ENCODE measurements around the gene ERGIC1.

ERGIC1 gene

DNA sequence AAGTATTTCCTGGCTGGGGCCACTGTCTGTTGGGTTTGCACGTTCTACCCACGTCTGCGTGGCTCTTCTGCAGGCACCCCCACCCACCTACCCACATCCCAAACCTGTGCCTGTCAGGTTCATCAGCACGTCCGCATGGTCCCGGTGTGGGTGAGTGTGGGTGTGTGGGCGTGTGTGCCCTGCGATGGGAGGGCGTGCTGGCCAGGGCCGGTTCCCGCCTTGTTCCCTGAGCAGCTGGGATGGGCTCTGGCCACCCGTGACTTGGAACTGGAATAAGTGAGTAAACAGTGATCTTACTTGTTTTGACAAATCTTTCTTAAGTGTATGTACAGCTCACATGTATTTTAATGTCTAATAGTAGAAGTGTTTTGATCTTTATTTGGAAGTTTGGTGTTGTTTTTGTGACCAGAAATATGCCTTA is 20.4 kb downstream of the ERGIC1 start:
- no peaks in the 10 kb centered on the region for H3K4me1 ChIP-seq (ENCODE audit: low read length)
- H3K4me2 ChIP-seq (ENCODE audit: low read depth, low read length), result no peak overlapping the region
- no peaks in the 10 kb centered on the region for H3K27me3 ChIP-seq (replicated peaks; ENCODE audit: insufficient read depth, low read length)
- H3K79me2 ChIP-seq (ENCODE audit: low read length), result peaks cover 100% of the 10 kb centered on the region
- no peak for DNase-seq
- no peak overlapping the region for H2AFZ ChIP-seq (ENCODE audit: low read length)
- no peaks in the 10 kb centered on the region for H3F3A ChIP-seq (ENCODE audit: insufficient read depth, low read length)
- peaks cover 78% of the 10 kb centered on the region for H4K20me1 ChIP-seq (ENCODE audit: insufficient read depth, low read length)
- H3K9me2 ChIP-seq (replicated peaks; ENCODE audit: insufficient read depth, low read length), result no peaks in the 10 kb centered on the region
- TF ChIP-seq EZH2 (optimal IDR thresholded peaks at IDR 0.05; ENCODE audit: low read depth, low read length), result no peak
- TF ChIP-seq, protein P1, sequence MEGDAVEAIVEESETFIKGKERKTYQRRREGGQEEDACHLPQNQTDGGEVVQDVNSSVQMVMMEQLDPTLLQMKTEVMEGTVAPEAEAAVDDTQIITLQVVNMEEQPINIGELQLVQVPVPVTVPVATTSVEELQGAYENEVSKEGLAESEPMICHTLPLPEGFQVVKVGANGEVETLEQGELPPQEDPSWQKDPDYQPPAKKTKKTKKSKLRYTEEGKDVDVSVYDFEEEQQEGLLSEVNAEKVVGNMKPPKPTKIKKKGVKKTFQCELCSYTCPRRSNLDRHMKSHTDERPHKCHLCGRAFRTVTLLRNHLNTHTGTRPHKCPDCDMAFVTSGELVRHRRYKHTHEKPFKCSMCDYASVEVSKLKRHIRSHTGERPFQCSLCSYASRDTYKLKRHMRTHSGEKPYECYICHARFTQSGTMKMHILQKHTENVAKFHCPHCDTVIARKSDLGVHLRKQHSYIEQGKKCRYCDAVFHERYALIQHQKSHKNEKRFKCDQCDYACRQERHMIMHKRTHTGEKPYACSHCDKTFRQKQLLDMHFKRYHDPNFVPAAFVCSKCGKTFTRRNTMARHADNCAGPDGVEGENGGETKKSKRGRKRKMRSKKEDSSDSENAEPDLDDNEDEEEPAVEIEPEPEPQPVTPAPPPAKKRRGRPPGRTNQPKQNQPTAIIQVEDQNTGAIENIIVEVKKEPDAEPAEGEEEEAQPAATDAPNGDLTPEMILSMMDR (IDR thresholded peaks at IDR 0.05; ENCODE audit: low read length), result no peak
- TF ChIP-seq EZH2phosphoT487 (IDR thresholded peaks at IDR 0.05; ENCODE audit: low read length), result no peak
- H3K9me3 ChIP-seq (replicated peaks; ENCODE audit: insufficient read depth, low read length), result no peaks in the 10 kb centered on the region
- no peak overlapping the region for H3K27ac ChIP-seq (ENCODE audit: low read length)
- H3K9ac ChIP-seq (ENCODE audit: low read length), result no peak overlapping the region
- no peak overlapping the region for H3K4me3 ChIP-seq (ENCODE audit: low read length)
- no peaks in the 10 kb centered on the region; the same call in 1 of the 2 replicates for H3K36me3 ChIP-seq (replicated peaks; ENCODE audit: insufficient read depth, low read length)

DNA sequence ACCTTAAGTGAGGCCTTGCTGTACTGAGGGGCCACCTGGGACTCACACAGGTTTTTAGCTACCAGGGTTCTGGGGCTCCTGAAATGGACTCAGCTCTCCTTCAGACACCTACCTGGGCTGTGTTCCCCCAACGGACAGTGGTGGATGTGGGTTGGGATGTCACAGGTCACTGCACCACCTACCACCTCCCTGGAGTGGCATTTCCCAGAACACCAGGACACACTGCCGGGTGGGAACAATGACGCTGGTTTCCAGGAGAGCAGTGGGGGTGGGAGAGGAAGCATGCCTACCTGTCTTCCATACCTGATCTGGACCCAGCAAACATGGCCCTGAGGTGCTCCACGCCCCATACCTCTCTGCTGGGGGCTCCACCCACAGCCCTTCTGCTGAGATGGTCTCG is 20.9 kb downstream of the ERGIC1 start:
- H3K27ac ChIP-seq (ENCODE audit: low read length), result no peak overlapping the region
- H3K4me2 ChIP-seq (ENCODE audit: low read depth, low read length), result no peak overlapping the region
- H3K9me2 ChIP-seq (replicated peaks; ENCODE audit: insufficient read depth, low read length), result no peaks in the 10 kb centered on the region
- H3K27me3 ChIP-seq (replicated peaks; ENCODE audit: insufficient read depth, low read length), result no peaks in the 10 kb centered on the region
- no peak for DNase-seq
- H2AFZ ChIP-seq (ENCODE audit: low read length), result no peak overlapping the region
- no peaks in the 10 kb centered on the region; the same call in 1 of the 2 replicates for H3K36me3 ChIP-seq (replicated peaks; ENCODE audit: insufficient read depth, low read length)
- H3K9ac ChIP-seq (ENCODE audit: low read length), result no peak overlapping the region
- H3K4me1 ChIP-seq (ENCODE audit: low read length), result no peaks in the 10 kb centered on the region
- no peak overlapping the region for H3K4me3 ChIP-seq (ENCODE audit: low read length)
- H3F3A ChIP-seq (ENCODE audit: insufficient read depth, low read length), result no peaks in the 10 kb centered on the region
- TF ChIP-seq, protein P1 (IDR thresholded peaks at IDR 0.05; ENCODE audit: low read length), result no peak
- no peak for TF ChIP-seq EZH2phosphoT487 (IDR thresholded peaks at IDR 0.05; ENCODE audit: low read length)
- TF ChIP-seq EZH2 (optimal IDR thresholded peaks at IDR 0.05; ENCODE audit: low read depth, low read length), result no peak
- peaks cover 80% of the 10 kb centered on the region for H4K20me1 ChIP-seq (ENCODE audit: insufficient read depth, low read length)
- H3K79me2 ChIP-seq (ENCODE audit: low read length), result peaks cover 100% of the 10 kb centered on the region
- H3K9me3 ChIP-seq (replicated peaks; ENCODE audit: insufficient read depth, low read length), result no peaks in the 10 kb centered on the region

DNA sequence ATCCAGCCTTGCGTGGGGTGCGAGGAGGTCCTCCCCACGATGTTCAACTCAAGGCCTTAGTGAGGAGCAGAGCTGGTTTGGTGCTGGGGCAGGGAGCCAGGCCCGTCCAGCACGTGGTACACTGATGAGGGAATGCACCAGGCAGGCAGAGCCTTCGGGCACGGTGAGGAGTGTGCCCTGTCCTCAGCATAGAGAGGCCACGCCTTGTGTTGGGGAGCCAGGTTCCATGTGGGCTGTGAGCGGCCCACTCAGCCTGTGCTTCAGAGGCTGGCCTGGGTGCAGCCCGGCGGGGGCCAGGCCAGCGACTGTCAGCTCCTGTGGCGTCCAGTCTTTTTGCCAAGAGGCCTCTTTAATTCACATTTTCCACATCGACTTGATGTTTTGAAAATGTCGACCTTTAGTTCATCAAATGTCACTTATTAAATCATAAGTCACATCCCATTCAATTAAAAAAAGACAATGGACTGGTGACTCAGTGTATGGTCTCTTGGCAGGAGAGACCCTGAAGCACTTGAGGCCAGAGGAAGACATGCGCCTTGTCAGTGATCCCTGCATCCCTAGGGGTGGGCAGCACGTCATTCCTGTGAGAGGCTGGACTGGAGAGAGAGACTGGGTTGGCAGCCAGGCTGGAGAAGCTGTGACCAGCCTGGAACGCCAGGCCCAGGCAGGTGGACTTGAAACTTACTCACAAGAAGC is 21.7 kb downstream of the ERGIC1 start:
- no peak overlapping the region for H3K4me2 ChIP-seq (ENCODE audit: low read depth, low read length)
- TF ChIP-seq EZH2phosphoT487 (IDR thresholded peaks at IDR 0.05; ENCODE audit: low read length) (no peak), EZH2 (optimal IDR thresholded peaks at IDR 0.05; ENCODE audit: low read depth, low read length) (no peak)
- TF ChIP-seq, protein P1 (IDR thresholded peaks at IDR 0.05; ENCODE audit: low read length), result no peak
- no peaks in the 10 kb centered on the region for H3K27me3 ChIP-seq (replicated peaks; ENCODE audit: insufficient read depth, low read length)
- H3F3A ChIP-seq (ENCODE audit: insufficient read depth, low read length), result no peaks in the 10 kb centered on the region
- no peak for DNase-seq
- peaks cover 87% of the 10 kb centered on the region for H4K20me1 ChIP-seq (ENCODE audit: insufficient read depth, low read length)
- no peaks in the 10 kb centered on the region for H3K4me1 ChIP-seq (ENCODE audit: low read length)
- no peak overlapping the region for H3K4me3 ChIP-seq (ENCODE audit: low read length)
- H3K9me2 ChIP-seq (replicated peaks; ENCODE audit: insufficient read depth, low read length), result no peaks in the 10 kb centered on the region
- H3K79me2 ChIP-seq (ENCODE audit: low read length), result peaks cover 100% of the 10 kb centered on the region
- no peaks in the 10 kb centered on the region; the same call in 1 of the 2 replicates for H3K36me3 ChIP-seq (replicated peaks; ENCODE audit: insufficient read depth, low read length)
- no peaks in the 10 kb centered on the region for H3K9me3 ChIP-seq (replicated peaks; ENCODE audit: insufficient read depth, low read length)
- H3K9ac ChIP-seq (ENCODE audit: low read length), result no peak overlapping the region
- H3K27ac ChIP-seq (ENCODE audit: low read length), result no peak overlapping the region
- no peak overlapping the region for H2AFZ ChIP-seq (ENCODE audit: low read length)
